GM19351 (cell line): ENCODE measurements around the gene BTBD16.

ENCODE experiments used
- ATAC-seq: cut with Tn5 transposase; IDR thresholded peaks from one replicate; pipeline ENCODE4 v1.9.1; 2021; ENCODE audit warnings: mild to moderate bottlenecking, moderate library complexity; ENCODE audit not compliant: unreplicated experiment

Gene BTBD16

DNA sequence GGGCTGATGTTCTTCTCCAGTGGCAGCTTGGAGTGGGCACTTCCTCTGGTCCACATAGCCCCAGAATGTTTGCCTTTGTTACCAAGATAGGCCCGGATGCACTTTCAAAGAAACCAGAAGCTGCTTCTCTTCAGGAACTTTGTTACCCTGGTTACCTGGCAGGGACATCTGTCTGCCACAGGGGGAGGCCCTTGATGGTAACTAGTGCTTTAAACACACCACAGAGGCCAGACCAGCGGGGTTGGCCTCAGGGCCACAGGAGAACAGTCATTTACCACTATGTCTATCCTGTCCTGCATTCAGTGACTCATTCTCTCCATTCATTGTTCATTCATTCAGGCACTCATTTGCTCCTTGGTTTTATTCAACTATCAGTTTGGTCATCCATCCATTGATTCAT lies 91.5 kb downstream of the BTBD16 start:
- ATAC-seq: no peak

DNA sequence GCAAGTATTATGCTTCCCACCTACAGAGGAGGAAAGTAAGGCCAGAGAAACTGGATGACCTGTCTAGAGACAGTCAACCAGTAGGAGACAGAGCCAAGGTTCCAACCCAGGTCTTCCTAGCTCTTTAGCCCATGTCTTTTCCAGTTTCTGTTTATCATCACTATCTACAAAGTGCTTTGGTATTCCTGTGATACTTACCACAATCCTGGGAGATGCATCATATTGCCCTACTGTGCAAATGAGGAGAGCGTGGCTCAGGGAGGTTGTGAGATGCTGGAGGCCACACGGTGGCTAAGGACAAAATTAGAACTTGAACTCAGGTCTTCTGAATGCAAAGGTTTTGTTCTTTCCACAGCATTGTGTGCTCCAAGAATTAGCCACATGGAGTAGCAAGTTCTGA lies 92.2 kb downstream of the BTBD16 start:
- ATAC-seq: no peak

DNA sequence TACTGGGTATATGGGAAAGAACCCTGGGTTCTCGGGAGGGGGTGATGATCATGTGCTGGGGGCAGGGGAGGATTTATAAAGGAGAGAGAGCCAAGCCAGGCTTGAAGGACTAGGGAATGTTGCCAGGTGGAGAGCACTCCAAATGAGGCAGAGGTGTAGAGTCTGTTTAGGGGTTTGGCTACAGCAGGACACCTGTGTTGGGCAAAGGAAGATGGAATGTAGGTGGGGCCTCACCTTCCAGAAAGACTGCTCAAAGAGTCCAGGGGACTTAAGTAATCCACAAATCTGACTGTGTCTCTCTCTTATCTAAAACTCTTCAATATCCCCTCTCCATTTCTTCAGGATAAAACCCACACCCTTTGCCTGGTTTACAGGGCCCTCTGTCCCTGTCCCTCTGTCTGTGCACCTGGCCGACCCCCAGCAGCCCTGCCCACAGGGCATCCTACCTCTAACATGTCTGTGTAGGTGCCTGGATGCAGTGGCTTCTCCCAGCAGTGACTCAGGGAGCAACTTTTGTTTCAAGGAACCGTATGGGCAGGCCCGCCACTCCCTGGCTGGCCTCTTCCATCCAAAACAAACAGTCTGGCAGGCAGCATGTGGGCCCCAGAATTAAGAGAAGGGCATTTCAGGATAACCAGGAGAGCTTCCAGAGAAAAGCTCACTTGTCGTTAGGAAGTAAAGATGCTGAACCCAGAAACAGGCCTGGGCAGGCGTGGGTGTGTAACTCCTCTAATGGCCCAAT lies 92.8 kb downstream of the BTBD16 start:
- ATAC-seq: no peak

DNA sequence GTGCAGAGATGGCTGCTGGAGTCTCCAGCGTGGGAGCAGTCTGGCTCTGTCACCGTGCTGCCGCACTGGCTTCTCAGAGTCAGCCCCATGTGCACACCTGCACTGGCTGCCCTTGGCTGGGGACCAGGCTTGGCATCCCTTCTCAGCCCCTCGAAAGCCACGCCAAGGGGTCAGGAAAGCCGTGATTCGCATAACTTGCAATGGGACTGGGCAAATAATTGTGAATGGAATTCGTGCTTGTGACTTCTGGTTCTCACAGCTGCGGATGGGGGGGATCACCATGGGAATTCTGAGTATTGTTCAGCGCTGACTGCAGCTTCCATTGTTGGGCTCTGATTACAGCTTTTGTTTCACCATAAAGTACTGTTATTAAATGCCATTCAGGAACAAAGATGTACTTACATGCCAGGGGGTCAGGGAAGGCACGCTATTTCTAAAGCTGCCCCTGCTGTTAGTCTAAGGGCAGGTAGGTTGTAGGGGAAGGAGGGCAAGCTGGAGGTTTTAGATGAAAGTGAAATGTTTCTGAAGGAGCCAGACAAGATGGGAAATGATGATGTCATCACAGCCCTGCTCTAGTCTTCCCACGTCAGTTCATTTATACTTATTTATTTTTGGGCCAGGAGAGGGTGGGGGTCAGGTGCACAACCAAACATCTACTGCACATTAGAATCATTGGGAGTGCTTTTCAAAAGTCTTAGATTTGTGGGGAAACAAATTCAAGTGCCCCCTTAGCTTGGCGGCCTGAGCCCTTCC lies 97.6 kb downstream of the BTBD16 start:
- ATAC-seq: no peak

DNA sequence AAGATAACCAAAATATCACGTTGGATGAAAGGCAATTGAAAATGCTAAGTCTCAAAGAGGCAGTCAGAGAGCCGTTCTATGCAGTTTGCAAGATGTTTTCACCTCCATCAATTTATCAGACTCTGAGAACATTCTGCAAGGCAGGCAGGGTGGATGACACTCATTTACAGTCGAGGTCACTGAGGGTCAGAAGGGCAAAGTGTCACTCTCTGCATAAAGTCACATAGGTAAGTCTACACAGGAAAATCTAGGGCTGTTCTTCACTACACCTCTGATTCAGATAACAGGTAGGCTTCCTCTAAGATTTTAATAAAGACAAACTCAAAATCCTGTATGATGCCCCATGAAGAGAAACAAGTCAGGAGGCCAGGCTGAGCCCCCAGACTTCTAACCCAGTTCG lies 102.0 kb downstream of the BTBD16 start:
- ATAC-seq: no peak

DNA sequence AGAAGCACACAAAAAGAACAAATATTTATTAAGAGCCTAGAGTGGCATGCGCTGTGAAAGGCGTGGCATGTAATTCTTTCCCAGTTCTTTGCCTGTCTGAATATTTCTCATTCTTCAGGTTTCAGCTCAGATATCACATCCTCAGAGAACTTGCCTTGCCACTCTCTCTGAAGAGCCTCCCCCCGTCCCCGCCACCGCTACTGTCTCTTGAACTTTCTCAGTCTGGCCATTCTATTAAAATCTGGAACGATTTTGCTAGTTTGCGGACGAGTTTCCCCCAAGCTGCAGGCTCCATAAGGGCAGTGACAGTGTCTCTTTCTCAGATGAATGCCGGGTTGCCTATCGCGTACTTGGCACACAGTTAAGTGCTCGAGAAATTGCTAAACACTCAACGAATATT lies 102.6 kb downstream of the BTBD16 start:
- ATAC-seq: no peak

DNA sequence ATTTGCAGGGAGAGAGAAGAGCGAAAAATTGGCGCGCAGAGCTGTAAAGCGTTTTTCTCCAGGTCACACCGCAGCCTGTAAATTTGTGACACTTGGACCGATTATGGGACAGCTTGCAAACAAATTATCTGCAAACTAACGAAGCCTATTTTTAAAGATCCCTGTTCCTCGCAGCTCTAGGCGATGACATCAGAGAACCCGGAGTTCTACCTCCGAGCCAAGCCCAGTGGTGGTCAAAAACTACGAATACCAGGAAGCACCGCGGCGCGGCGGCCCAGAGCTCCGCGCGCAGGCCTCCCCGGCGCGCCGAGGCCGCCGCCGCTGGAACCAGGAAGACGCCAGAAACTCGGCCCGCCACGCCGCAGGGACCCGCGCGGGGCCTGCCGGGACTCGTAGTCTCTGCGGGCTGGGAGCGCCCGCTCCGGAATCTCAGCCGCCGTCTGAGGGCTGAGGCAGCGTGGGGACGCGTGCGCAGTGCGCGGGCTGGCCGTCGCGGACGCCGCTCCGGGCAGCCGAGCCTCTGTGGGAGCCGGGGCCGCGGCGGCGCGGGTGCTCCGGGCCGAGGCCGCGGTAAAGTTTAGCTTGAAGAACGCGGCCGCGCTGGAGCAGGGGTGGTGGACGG lies 103.3 kb downstream of the BTBD16 start, which contains the start of gene PLEKHA1:
Gene PLEKHA1 (plus strand): TSS at position 472 of the 622 bp plus-strand sequence. CDS start 18,493 bp downstream, outside the sequence.
- peak; percentile 88 for ATAC-seq

DNA sequence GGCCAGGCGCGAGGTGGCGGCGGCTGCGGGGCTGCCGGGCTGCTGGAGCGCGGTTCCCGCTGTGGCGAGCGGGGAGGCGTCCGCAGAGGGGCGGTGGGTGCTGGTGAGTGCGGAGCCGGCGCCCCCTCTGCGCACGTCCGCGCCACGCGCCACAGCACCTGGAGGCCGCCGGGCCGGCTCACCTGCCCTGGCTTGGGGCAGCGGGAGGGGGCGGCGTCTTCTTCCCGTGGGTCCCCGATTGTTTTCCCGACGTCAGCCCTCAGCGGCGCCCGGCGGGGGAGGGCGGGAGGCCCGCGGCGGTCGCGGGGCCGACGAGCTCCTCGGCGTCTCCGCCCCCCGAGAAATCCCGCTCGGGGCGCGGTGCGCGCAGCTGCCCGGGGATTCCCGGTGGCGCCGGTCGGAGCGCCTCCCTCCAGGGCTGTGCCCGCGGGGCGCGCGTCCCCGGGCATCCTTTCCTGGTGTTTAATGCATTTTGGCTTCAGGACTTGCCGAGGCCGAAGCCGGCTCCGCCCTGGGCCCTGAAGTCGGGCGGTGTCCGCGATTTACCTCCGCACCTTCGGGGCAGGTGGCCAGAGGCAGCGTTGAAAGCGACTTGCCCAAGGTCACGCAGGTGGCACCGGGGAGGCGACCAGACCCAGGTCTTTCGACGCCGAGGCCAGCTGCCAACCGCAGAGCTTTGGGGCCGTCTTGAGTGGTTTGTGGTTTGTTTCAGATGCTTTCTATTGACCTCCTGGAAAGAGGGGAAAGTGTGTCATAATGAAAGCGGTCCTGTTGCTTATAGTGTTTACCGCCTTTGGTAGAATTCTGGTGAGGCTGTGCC lies 104.0 kb downstream of the BTBD16 start:
- ATAC-seq: peak; percentile 59

DNA sequence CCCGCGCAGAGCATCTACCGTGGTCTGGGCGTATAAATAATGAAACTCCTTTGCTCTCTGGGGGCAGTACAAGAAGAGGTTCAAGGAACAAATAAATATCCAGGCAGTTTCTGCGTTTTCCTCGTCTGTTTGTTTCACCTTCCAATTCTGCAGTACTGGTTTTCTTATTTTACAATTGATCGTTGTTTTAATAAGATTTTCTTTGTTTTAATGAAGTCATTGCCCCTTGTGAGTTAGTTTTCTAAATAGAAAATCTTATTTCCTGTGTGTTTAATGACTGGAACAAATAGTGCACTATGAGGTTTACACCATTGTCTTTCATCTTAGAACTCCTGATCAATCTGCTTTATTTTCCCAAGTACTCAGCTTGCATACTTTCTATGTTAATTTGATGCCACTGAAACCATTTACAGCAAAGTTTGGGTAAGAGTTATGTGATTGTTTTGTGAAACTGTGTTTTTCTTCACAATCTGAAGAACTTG lies 104.6 kb downstream of the BTBD16 start:
- no peak for ATAC-seq

DNA sequence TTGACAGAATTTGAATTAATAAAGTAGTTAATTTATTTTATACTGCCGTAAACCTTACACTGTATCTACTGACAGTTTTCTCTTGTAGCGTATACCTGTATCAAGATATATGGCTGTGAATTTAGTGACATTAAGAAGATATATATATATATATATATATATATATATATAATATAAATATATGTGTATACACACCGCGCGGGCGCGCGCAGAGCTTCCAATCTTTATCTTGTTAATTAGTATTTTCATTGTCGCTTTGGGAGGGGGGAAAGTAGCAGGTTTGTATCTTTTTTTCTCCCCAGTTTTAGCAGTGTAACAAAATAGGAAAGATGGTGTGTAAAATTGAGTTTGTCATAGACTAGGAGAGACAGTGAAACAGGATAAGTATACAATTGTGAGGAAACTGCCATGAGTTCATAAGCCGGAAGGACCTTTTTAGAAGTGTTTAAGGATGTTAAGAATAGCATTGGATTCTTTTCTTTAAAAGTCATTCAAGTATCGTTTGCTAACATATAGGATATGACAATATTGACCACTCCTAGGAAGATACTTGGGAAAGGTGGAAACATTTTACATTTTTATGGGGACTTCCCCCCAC lies 105.4 kb downstream of the BTBD16 start:
- no peak for ATAC-seq

DNA sequence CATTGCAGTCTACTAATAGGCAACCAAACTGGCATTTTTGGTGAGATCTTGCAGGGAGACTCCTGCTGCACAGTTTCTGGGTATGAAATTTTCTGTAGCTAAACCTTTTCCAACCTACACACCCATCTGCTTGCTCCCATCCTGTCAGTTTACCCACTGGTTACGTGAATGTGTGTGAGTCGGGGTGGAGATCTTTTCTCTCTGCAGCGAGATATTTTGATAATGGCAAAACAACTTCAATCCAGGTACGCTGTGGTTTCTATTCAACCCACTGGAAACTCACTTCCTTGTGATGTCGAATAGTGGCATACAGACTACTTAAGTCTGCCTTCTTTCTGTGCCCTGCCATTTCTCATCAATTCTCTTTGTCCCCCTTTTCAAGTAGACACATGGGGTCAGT lies 107.9 kb downstream of the BTBD16 start:
- no peak for ATAC-seq

DNA sequence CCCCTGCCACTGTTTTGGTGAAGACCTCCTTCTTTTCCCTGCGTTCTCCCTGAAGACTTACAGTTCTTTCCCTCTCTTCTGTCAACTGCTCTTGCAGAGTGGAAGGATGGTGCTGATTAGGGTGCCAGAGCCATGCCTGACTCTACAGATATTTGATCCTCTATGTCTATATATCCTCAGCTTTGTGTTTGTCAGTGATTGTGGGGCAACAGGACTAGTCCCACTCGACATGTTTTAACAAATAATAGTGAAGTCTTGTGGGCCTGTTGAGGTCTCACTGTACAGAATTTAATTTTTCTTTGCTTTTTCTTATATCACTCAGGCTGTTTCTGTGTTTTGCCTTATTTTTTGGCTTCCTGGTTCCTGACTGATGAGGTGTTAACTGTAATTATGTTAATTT lies 108.4 kb downstream of the BTBD16 start:
- no peak for ATAC-seq

DNA sequence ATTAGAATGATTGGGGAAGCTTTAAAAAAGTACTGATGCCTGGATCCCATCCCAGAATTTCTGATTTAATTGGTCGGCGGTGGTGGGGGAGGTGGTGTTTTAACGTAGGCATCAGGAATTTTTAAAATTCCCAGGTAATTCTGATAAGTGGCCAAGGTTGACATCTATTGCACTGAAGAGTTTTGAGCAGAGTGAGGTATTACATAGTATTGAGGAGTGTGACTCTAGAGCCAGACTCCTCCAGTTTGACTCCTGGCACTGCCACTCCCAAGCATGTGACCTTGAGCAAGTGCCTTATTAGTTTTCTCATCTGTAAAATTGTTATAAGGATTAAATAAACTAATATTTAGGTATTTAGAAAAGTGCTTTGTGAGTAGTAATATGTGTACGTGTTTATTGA lies 109.6 kb downstream of the BTBD16 start:
- ATAC-seq: no peak

DNA sequence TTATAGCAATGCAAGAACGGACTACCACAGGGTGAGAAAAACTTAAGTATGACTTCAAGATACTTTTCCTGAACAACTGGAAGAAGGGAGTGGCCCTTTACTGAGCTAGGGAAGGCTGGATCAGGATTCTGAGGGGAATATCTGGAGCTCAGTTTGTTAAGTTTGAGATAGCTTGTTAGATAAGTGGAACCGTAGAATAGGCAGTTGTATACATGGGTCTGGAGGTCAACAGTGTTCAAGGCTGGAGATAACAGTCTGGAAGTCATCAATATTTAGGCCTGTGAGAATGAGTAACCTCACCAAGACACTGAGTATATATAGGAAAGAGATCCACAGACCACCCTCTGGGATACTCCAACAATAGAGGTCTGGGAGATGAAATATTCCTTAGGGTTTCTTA lies 110.6 kb downstream of the BTBD16 start:
- ATAC-seq: no peak

DNA sequence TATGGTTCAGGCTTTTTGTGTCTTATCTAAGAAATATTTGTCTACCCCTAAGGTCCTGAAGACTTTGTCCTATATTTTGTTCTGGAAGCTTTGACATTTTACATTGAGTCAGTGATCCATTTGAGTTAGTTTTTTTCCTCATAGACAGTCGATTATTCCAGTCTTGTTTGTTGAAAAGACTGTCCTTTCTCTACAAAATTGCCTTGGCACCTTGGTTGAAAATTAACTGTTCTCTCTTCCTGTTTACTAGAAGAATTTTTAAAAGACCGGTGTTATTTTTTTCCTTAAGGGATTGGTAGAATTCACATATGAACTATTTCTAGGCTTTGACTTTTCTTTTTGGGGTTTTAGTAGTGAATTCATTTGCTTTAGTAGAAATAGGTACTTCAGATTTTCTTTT lies 115.4 kb downstream of the BTBD16 start:
- no peak for ATAC-seq

DNA sequence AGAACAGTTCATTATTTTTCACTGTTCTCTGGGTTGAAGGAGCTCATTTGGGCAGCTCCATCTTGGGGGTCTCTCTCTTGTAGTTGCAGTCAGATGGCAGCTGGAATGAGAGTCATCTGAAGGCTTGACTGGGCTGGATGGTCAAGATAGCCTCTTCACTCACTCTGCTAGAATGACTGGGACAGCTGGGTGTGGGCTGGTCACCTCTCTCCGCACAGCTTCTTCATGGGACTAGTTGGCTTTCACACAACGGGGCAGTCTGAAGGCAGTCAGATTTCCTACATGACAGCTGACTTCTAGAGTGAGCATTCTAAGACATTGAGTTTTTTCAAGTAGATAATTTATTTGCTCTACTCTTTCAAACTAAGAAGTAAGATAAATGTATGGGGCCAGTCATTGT lies 116.5 kb downstream of the BTBD16 start:
- no peak for ATAC-seq
